Stimulated activated CD4-positive, alpha-beta T cell treated with anti-CD3 and anti-CD28 coated beads, TNF-alpha, amount 100 ng/mL, for 1 hour (primary cell): ENCODE results near the gene MGRN1.

Source experiments
- DNase-seq, 3 donors: peaks; one replicate each; pipeline ENCODE4 v3.0.0-alpha.2; 2020; ENCODE audit warnings: low read depth in 3 of 3, low spot score in 1 of 3

Gene MGRN1

GRCh38 chr16:4603624-4604170 is 20.9 kb upstream of the MGRN1 start:
- DNase-seq: no peak

GRCh38 chr16:4604401-4604800 is 20.2 kb upstream of the MGRN1 start:
- DNase-seq: no peak

- no peak for DNase-seq
Observed at GRCh38 chr16:4606354-4606753, 18.3 kb upstream of the MGRN1 start.

GRCh38 chr16:4607841-4608703 is 16.6 kb upstream of the MGRN1 start:
- no peak for DNase-seq

- no peak for DNase-seq
Observed at GRCh38 chr16:4608704-4608980, 16.0 kb upstream of the MGRN1 start.

- no peak for DNase-seq
Observed at GRCh38 chr16:4609200-4610010, 15.2 kb upstream of the MGRN1 start.

GRCh38 chr16:4610011-4611005 is 14.3 kb upstream of the MGRN1 start:
- DNase-seq: no peak

- no peak for DNase-seq
Observed at GRCh38 chr16:4611337-4612021, 13.1 kb upstream of the MGRN1 start.

GRCh38 chr16:4612474-4612931 is 12.1 kb upstream of the MGRN1 start:
- no peak for DNase-seq

GRCh38 chr16:4612977-4613635 is 11.5 kb upstream of the MGRN1 start:
- DNase-seq: no peak

GRCh38 chr16:4613636-4614570 is 10.7 kb upstream of the MGRN1 start:
- no peak for DNase-seq

GRCh38 chr16:4614571-4615383 is 9.8 kb upstream of the MGRN1 start, which contains the start of gene UBALD1:
UBALD1 (minus strand) TSS chr16:4614888; CDS start chr16:4614797, 91 bp downstream.
- peak; percentile 45 to 63 (median 53) for DNase-seq

- DNase-seq: no peak
Observed at GRCh38 chr16:4615384-4616046, 9.1 kb upstream of the MGRN1 start.

GRCh38 chr16:4616047-4616811 is 8.4 kb upstream of the MGRN1 start:
- DNase-seq: peak; percentile 96 to 98 (median 97)

GRCh38 chr16:4617880-4618279 is 6.7 kb upstream of the MGRN1 start:
- DNase-seq: no peak

GRCh38 chr16:4618645-4619418 is 5.8 kb upstream of the MGRN1 start:
- DNase-seq: no peak
